A549 treated with CORT108297 at 1 μM for 4 hours (cell line): ENCODE results near the gene FRAS1. TPM values are rescaled to one million over a fixed set of nuclear protein-coding genes. Genes with fewer than 3 reads are reported as not detected.

Source experiments
- total RNA-seq: library from RNA; stranded (reverse); fragments of 200-300 nt; extraction: Qiagen RNA extraction; gene quantifications from 5 replicates; pipeline ENCODE4 v1.2.3, GENCODE V29; 2022

FRAS1 gene
- 1.8 to 3.0 TPM (median 2.8 TPM) in 5 replicates for total RNA-seq

GRCh38 chr4:78057135-78057599 lies at the start of gene FRAS1:
Gene FRAS1 (plus strand): TSS chr4:78057323. CDS start chr4:78058010, 687 bp downstream.

GRCh38 chr4:78551420-78552351 lies 494.6 kb downstream of the FRAS1 start, which contains the start of gene ANXA3:
Gene ANXA3 (plus strand): TSS chr4:78551770. CDS start chr4:78554474, 2,704 bp downstream.

Other genes starting within 250 kb of the FRAS1 start
- gene CNOT6L, start 238.0 kb upstream of the FRAS1 start, total RNA-seq: 6.9 to 11.2 TPM (median 10.0 TPM) in 5 replicates
- 22.2 to 26.5 TPM (median 25.6 TPM) in 5 replicates for gene MRPL1, start 194.5 kb upstream of the FRAS1 start, total RNA-seq